DMS 273 (cell line): ENCODE data around the gene SCYGR2.

Source experiments
- DNase-seq: peaks from one replicate; lab custom pipeline; 2025; ENCODE audit not compliant: unreplicated experiment; lab: John Stamatoyannopoulos, UW

SCYGR2 gene

GRCh38 chr2:227612546-227613271 is 14.0 kb downstream of the SCYGR2 start:
- no peak for DNase-seq

- no peak for DNase-seq
Observed at GRCh38 chr2:227613272-227613660, 14.6 kb downstream of the SCYGR2 start.

- DNase-seq = no peak
Observed at GRCh38 chr2:227614246-227614645, 15.6 kb downstream of the SCYGR2 start.

GRCh38 chr2:227614740-227615139 is 16.0 kb downstream of the SCYGR2 start, which contains the start of gene SCYGR3:
Gene SCYGR3 (minus strand): TSS chr2:227614840. CDS start chr2:227614840, 0 bp downstream.
- no peak for DNase-seq

- DNase-seq = no peak
Observed at GRCh38 chr2:227615181-227615580, 16.5 kb downstream of the SCYGR2 start.

- DNase-seq = no peak
Observed at GRCh38 chr2:227615906-227616305, 17.2 kb downstream of the SCYGR2 start.

GRCh38 chr2:227616631-227617030 is 17.9 kb downstream of the SCYGR2 start:
- no peak for DNase-seq

GRCh38 chr2:227617316-227618230 is 18.9 kb downstream of the SCYGR2 start, which contains the start of gene SCYGR4:
Gene SCYGR4 (plus strand): TSS chr2:227617498. CDS start chr2:227617498, 0 bp downstream.
- no peak for DNase-seq

GRCh38 chr2:227623226-227623625 is 24.5 kb downstream of the SCYGR2 start:
- no peak for DNase-seq

- no peak for DNase-seq
Observed at GRCh38 chr2:227625420-227625819, 26.7 kb downstream of the SCYGR2 start.

GRCh38 chr2:227626580-227627151 is 28.0 kb downstream of the SCYGR2 start:
- no peak for DNase-seq

- DNase-seq = no peak
Observed at GRCh38 chr2:227627769-227628168, 29.1 kb downstream of the SCYGR2 start.

GRCh38 chr2:227629435-227629834 is 30.7 kb downstream of the SCYGR2 start:
- DNase-seq = no peak

- DNase-seq = no peak
Observed at GRCh38 chr2:227630322-227630721, 31.6 kb downstream of the SCYGR2 start.

- no peak for DNase-seq
Observed at GRCh38 chr2:227632827-227633226, 34.1 kb downstream of the SCYGR2 start.

- no peak for DNase-seq
Observed at GRCh38 chr2:227634201-227634600, 35.5 kb downstream of the SCYGR2 start.

GRCh38 chr2:227642656-227643055 is 44.0 kb downstream of the SCYGR2 start:
- DNase-seq = no peak

GRCh38 chr2:227643990-227644551 is 45.4 kb downstream of the SCYGR2 start:
- no peak for DNase-seq
